A673 (cell line): ENCODE results near the gene HOXD4. TPM values are rescaled to one million over a fixed set of nuclear protein-coding genes. Genes with fewer than 3 reads are reported as not detected.

Experiments
- BruUV-seq: library from RNA; stranded (reverse); fragments of 400-500 nt; replicated peaks from 2 replicates; lab custom pipeline; 2021; lab: Mats Ljungman, UMichigan
- CTCF ChIA-PET: fragments of 300-600 bp; sonication (Branson Sonifier 250); formaldehyde crosslinking; loops from one replicate; lab custom pipeline; 2022; ENCODE audit warnings: antibody characterized with exemption; lab: Charles Lee
- POLR2A ChIA-PET: fragments of 300-600 bp; sonication (Branson Sonifier 250); formaldehyde crosslinking; loops from one replicate; lab custom pipeline; 2022; ENCODE audit warnings: antibody characterized with exemption; ENCODE audit not compliant: low non-redundant PET; lab: Charles Lee
- DNase-seq: peaks from one replicate; pipeline ENCODE4 v3.0.0-alpha.2; 2015; ENCODE audit warnings: low spot score
- H3K27ac ChIP-seq: fragments of 200-600 bp; sonication (generic); 2 replicates; pipeline ENCODE4 v1.5.1; 2016; ENCODE audit warnings: mixed run types, low read depth, mild to moderate bottlenecking, mixed read lengths, antibody characterized with exemption, low read length; ENCODE audit not compliant: poor library complexity, severe bottlenecking
- H3K27me3 ChIP-seq: fragments of 200-600 bp; sonication (generic); replicated peaks from 2 replicates; pipeline ENCODE4 v1.6.1; 2017; ENCODE audit warnings: mixed run types, low read depth, mild to moderate bottlenecking, mixed read lengths, antibody characterized with exemption, low read length; ENCODE audit not compliant: insufficient read depth, poor library complexity
- H3K36me3 ChIP-seq: fragments of 200-600 bp; sonication (generic); 2 replicates; pipeline ENCODE4 v1.6.1; 2016; ENCODE audit warnings: mixed run types, mild to moderate bottlenecking, mixed read lengths, antibody characterized with exemption, low read length; ENCODE audit not compliant: insufficient read depth, poor library complexity, severe bottlenecking
- H3K4me1 ChIP-seq: fragments of 200-600 bp; sonication (generic); 2 replicates; pipeline ENCODE4 v1.6.1; 2017; ENCODE audit warnings: mixed run types, mild to moderate bottlenecking, mixed read lengths, antibody characterized with exemption, low read length; ENCODE audit not compliant: insufficient read depth, poor library complexity, severe bottlenecking
- H3K4me3 ChIP-seq: fragments of 200-600 bp; sonication (generic); 2 replicates; pipeline ENCODE4 v1.5.1; 2016; ENCODE audit warnings: low read depth, mixed run types, mild to moderate bottlenecking, mixed read lengths, low read length; ENCODE audit not compliant: poor library complexity, severe bottlenecking
- H3K9me3 ChIP-seq: fragments of 200-600 bp; sonication (generic); 2 replicates; pipeline ENCODE4 v1.6.1; 2016; ENCODE audit warnings: mixed run types, low read depth, mild to moderate bottlenecking, mixed read lengths, antibody characterized with exemption, low read length; ENCODE audit not compliant: poor library complexity, severe bottlenecking
- EZH2 ChIP-seq: fragments of 200-600 bp; sonication (generic); IDR thresholded peaks from 2 replicates; pipeline ENCODE4 v1.6.1; 2017; ENCODE audit warnings: borderline replicate concordance, low read depth, mild to moderate bottlenecking, mixed read lengths, antibody characterized with exemption, low read length; ENCODE audit not compliant: poor library complexity, severe bottlenecking
- intact Hi-C: fragments of 100-400 bp; cut with micrococcal nuclease; formaldehyde crosslinking; loops from one replicate; pipeline ENCODE4 v1.10.0; 2022; ENCODE audit not compliant: unreplicated experiment
- total RNA-seq: library from RNA; stranded (reverse); gene quantifications from 2 replicates; pipeline ENCODE4 v1.2.3, GENCODE V29; 2021
- TF ChIP-seq, protein P1 (sequence below): fragments of 300-800, 200-600 bp; sonication (generic); conservative IDR thresholded peaks from 2 replicates; pipeline ENCODE4 v1.5.1; 2017; ENCODE audit warnings: low read depth, mild to moderate bottlenecking, antibody characterized with exemption, low read length, moderate library complexity, mixed read lengths

HOXD4 gene
- total RNA-seq, 1 experiment from 2014 or later = 30.8 TPM

- intact Hi-C loops = loop anchor here (5.0 kb wide), 1 partner anchor 680 kb away; no protein-coding TSS in a partner anchor
- H3K27ac ChIP-seq = peak overlapping the region; percentile 98
- CTCF ChIA-PET = no interaction called here
Measured at GRCh38 chr2:176137252-176137580, 14.1 kb upstream of the HOXD4 start.

GRCh38 chr2:176137906-176138305, 13.4 kb upstream of the HOXD4 start:
- Histone ChIP-seq H3K27ac (peak overlapping the region; percentile 98), H3K4me3 (peak overlapping the region; percentile 85), H3K36me3 (peaks cover 5% of the 10 kb centered on the region), H3K4me1 (peaks cover 46% of the 10 kb centered on the region), H3K27me3 (no peaks in the 10 kb centered on the region), H3K9me3 (no peaks in the 10 kb centered on the region)
- peak; percentile 49 for DNase-seq
- POLR2A ChIA-PET = no interaction called here
- CTCF ChIA-PET = interaction anchor here (4.2 kb wide), 1 partner anchor 317 kb away, joined by 35 read pairs; no protein-coding TSS in a partner anchor
- intact Hi-C loops = loop anchor here (5.0 kb wide), 1 partner anchor 679 kb away; no protein-coding TSS in a partner anchor
- BruUV-seq = no TSS peak
- no peak for TF ChIP-seq EZH2
- TF ChIP-seq, protein P1, sequence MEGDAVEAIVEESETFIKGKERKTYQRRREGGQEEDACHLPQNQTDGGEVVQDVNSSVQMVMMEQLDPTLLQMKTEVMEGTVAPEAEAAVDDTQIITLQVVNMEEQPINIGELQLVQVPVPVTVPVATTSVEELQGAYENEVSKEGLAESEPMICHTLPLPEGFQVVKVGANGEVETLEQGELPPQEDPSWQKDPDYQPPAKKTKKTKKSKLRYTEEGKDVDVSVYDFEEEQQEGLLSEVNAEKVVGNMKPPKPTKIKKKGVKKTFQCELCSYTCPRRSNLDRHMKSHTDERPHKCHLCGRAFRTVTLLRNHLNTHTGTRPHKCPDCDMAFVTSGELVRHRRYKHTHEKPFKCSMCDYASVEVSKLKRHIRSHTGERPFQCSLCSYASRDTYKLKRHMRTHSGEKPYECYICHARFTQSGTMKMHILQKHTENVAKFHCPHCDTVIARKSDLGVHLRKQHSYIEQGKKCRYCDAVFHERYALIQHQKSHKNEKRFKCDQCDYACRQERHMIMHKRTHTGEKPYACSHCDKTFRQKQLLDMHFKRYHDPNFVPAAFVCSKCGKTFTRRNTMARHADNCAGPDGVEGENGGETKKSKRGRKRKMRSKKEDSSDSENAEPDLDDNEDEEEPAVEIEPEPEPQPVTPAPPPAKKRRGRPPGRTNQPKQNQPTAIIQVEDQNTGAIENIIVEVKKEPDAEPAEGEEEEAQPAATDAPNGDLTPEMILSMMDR = no peak

More at GRCh38 chr2:176137252-176137580, 14.1 kb upstream of the HOXD4 start:
- POLR2A ChIA-PET = no interaction called here
- peaks cover 5% of the 10 kb centered on the region for H3K36me3 ChIP-seq
- DNase-seq = no peak
- BruUV-seq = no TSS peak
- no peaks in the 10 kb centered on the region for H3K9me3 ChIP-seq
- TF ChIP-seq, protein P1 = no peak
- no peak for TF ChIP-seq EZH2
- no peaks in the 10 kb centered on the region for H3K27me3 ChIP-seq
- peak overlapping the region; percentile 85 for H3K4me3 ChIP-seq
- peaks cover 48% of the 10 kb centered on the region for H3K4me1 ChIP-seq

DNA sequence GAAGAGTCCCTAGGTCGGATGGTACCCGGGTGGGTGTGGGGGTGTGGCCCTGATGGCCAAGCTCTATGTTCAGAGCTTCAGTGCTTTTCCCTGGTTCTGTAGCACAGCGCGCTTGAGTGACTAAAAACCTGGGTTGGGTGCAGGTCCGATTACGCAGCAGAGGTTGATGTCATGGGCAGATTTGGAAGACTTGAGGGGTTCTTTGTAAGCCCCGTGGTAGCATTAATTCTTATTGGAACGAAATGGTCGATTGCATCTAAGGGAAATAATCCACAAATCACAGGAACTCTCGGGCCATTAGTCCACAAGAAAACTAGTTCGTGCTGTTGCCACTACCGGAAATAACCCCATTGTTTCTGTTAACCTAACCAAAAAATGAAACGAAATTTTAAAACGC, 12.8 kb upstream of the HOXD4 start:
- Histone ChIP-seq H3K36me3 (peaks cover 5% of the 10 kb centered on the region), H3K4me1 (peaks cover 39% of the 10 kb centered on the region), H3K9me3 (no peaks in the 10 kb centered on the region), H3K27me3 (no peaks in the 10 kb centered on the region), H3K4me3 (peak overlapping the region; percentile 85), H3K27ac (peak overlapping the region; percentile 98)
- intact Hi-C loops = loop anchor here (5.0 kb wide), 1 partner anchor 679 kb away; no protein-coding TSS in a partner anchor
- TF ChIP-seq, protein P1 = no peak
- no peak for TF ChIP-seq EZH2
- TSS peak; percentile 27 for BruUV-seq
- POLR2A ChIA-PET = no interaction called here
- peak; percentile 75 for DNase-seq
- CTCF ChIA-PET = interaction anchor here (1.0 to 4.2 kb wide), 5 partner anchors 8 to 416 kb away, joined by 3 to 35 read pairs (median 5); no protein-coding TSS in a partner anchor
